Keratinocyte (primary cell): ENCODE results near the gene SLC35E4.

Experiments used
- CTCF ChIP-seq, 3 experiments: IDR thresholded peaks in 1 of 3; conservative IDR thresholded peaks in 1 of 3; optimal IDR thresholded peaks in 1 of 3; 2 replicates in 2 of 3; 3 replicates in 1 of 3; pipeline versions ENCODE3 to v1.5.1; 2011; ENCODE audit warnings: low read length in 3 of 3, mild to moderate bottlenecking in 3 of 3, moderate library complexity in 2 of 3, control low read depth in 1 of 3, inconsistent platforms in 1 of 3; ENCODE audit not compliant: insufficient read depth in 2 of 3; ENCODE audit errors: extremely low read depth in 1 of 3
- EZH2 ChIP-seq: IDR thresholded peaks from one replicate; pipeline ENCODE4 v1.6.1; 2012; ENCODE audit warnings: inconsistent platforms, mild to moderate bottlenecking, low read length, moderate library complexity

DNA sequence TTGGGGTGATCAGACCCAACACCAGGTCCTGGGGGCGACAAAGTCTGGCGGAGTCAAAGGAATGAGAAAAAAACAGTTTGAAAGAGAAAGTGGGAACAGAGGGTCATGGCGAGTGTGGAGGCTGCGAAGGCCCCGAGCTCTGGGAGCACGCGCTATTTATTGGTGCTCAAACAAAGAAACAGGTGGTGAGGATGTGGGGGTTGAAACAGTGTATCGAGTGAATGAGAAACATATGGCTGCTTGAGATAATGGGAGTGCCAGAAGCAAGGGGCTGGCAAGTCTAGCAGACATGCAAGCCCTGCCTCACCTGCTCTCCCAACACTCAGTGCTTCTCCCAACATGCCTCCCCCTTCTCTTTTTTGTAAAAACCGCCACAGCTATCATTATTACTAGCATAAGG is 39.9 kb downstream of the SLC35E4 start:
- TF ChIP-seq EZH2 (no peak), CTCF (optimal IDR thresholded peaks at IDR 0.05 in 1 of 3, IDR thresholded peaks at IDR 0.05 in 1 of 3, conservative IDR thresholded peaks at IDR 0.05 in 1 of 3; ENCODE audit: extremely low read depth in 1 of 3, insufficient read depth in 2 of 3, low read length in 3 of 3) (no peak)
